HuH-7.5 (cell line): ENCODE data around the gene FABP6.

Experiments
- DNase-seq: peaks from one replicate; pipeline ENCODE4 v3.0.0; 2011; ENCODE audit warnings: low spot score

The FABP6 gene

DNA sequence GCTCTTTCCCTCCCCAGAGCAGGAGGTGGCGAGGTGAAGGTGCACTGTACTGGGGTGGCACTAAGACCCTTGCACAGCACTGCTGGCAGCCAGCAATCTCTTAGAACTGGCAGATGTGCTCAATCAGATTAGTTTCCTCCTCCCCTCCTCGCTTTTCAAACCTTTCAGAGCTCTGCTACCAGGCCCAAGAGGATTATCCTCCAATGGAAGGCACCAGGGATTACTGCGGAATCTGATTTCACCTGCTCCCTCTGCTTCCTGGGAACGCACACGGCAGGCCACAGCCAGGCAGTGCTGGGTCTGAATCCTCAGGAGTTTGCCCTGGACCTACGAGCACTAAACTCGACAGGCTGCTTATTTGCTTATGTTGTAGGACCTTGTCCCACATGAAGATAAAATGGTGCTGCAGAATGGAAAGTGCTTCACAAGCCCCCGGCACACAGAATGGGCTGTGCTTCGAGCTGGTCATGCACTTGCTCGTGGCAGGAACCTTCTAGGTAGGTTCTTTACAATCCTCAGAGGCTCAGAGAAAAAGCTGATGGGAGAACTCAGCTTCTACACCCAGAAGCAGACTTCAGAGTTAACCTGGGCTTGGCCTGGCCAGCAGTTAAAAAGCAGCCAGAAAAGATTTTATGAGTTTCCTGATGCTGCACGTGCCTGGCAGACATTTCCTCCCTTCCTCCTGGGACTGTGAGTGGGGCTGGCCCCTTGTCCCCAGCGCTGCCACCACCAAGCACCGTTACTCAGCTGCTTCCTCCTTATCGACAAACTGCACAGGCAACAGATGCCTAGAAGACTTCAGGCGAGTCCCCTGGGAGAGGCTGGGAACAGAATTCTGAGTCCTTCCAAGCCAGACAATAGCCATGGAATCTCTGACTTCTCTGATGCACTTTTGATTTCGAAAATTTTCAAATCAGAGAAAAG is 33.1 kb downstream of the FABP6 start:
- no peak for DNase-seq

DNA sequence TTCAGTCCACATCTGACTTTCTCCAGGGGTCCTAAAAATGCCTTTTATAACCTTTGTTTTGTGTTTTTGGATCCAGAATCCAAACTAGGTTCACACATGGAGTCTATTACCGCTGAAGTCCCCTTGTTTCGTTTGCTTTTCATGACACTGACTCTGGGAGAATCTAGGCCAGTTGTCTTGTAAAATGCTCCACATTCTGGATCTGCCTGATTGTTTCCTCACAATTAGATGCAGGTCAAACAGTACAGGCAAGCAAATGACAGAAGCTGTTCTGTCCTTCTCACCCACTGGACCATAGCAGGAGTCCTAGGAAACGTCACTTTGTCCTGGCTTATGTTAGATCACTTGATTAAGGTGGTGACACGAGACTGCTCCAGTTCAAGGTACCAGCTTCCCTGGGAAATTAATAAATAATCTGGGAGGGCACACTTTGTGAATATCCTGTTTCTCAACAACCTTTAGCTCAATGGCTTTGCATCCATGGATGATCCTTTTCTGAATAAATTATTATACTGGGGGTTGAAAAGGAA is 34.1 kb downstream of the FABP6 start:
- DNase-seq = no peak

DNA sequence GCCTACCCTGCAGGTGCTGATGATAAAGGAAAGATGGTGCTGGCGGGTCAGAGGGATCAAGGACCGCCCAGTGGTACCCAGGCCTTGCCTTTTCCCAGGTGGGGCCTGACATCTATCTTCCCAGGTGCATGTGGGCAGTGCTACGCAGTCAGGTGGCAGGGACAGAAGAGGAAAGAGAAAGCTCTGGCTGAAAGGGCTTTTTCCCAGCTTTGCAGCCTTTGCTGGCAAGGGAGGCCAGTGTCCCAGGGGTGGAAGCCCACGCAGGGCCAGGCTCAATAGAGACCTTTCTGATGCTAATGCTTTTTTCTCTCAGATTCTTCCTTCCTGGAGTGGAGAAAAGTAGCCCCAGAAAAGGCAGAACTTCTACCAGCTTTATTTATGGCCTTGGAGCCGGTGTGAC is 36.7 kb downstream of the FABP6 start:
- DNase-seq = no peak

DNA sequence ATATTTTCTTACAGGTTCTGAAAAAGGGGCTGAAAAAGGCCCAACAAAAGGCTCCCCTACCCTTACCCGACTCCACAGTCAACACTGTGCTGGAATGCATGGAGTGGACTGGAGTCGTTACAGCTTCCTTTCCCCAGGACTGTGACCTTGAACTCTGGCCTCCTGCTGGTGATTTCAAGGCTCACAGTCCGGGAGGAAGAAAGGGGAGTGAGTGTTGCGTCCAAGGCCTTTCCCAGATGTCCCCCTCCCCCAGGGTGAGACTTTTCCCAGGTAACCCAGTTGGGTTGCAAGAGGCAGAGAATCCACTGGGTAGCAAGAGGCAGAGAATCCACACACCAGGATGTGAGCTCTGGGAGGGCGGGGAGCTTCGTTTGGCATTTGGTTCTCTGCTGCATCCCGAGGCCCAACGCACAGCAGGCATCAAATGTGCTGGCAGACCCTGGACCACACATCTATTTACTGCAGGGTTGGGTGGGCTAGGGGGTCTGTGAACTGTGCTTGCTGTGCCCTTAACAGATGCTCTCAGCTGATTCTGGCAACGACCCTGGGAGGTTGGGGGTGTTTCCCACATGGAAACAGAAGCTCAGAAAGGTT is 37.5 kb downstream of the FABP6 start:
- no peak for DNase-seq

DNA sequence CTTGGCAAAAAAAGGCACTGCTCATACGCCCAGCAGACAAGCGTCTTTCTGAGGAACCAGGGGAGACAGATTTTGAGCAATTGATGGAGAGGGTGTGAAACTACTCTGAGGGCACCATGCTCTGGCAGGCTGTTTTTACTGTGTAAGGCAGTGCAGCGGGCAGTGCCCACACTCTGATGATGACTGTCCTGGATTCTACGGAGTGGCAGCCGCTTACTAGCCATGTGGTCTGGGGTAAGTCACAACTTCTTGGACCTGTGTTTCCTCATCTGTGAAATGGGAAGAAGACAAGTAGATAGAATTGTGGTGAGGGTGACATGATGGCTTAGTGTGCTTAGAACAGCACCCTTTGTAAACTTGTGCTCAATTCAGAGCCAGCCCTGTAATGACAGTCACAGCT is 38.8 kb downstream of the FABP6 start:
- DNase-seq = no peak

DNA sequence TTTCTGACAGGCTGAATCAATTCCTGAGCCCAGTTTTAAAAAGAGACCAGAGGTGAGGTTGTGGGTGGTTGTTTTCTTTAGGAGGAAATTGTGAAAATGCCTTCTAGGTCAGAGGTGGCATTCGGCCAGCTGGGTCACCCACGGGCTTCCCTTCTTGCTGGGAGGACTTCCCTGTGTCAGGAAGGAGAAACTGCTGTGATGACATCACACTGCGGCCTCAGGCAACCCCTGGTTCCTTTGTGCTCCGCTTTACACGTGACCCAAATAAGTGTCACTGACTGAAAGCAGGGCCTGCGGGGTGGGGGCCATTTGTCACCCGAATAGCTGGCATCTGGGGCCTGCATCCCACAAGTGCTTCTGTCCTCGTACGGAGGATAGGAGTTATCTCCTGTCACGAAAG is 39.7 kb downstream of the FABP6 start:
- DNase-seq = no peak

DNA sequence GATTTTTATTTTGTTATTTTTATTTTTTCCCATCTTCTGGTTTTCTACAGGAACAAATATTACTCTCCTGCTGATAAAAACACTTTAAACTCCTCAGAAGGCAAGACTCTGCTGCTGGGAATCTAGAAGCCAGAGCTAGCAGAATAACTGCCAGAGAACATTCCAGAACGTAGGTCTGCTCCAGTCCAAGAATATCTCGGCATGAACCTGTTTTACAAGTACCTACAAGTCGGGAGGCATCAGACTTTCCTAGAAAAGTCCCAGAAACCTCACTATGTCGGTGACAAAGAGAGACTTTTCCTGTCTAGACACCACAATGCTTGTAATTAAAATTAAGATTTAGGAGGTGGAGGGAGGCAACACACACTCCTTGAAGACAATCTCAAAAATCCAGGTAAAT is 41.4 kb downstream of the FABP6 start:
- DNase-seq = no peak

DNA sequence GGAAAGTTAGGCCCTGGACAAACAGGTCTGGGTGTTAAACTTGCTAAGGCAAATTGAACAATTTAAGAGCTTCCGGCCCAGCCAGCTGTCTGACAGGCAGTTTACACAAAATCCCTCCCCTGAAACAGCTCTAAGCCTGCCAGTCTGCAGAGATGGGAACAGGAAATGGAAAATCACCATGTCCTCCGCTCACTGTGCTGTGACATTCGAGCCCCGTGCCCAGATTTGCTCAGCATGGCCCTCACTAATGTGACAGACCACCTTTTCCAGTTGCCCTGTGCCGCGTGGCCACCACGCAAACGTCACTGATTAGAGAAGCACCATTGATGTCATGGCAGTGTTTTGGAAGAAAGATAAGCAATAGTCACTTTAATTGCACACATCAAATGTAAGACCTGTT is 42.1 kb downstream of the FABP6 start:
- DNase-seq = no peak

DNA sequence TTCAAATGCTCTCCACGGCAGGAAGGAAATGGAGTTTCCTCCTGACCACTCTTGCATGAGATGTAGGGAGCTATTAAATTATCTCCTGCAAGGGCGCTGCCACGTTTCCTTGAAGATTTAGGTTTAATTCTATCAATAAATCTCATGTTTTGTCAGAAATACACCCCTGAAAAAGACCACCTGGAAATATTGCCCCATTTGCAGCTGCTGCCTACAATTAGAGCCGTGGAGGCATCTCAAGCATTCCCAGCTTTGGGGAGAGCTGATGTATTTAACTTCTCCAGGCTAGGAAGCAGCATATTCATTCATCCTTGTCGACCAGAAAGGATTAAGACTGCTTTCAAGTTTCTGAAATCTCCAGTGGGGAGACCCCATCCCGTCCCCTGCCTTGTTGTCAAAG is 42.5 kb downstream of the FABP6 start:
- no peak for DNase-seq

DNA sequence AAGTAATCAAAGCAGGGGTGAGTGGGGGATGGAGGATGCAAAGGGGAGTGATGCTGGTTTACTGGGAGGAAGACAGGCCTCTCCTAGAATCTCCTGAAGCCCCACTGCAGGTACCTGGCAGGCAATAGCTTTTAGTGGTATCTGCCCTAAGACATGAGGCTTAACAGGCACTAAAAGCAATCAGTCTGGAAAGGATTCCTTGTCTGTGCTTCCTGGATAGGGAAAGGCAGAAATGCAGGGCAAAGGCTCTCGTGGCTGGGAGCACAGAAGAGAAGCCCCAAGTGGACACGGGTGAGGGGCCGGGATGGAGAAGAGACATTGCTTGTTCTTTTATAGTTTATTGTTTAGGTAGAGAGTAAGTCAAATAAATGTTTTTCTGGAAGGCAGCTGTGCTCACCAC is 43.0 kb downstream of the FABP6 start:
- DNase-seq = no peak

DNA sequence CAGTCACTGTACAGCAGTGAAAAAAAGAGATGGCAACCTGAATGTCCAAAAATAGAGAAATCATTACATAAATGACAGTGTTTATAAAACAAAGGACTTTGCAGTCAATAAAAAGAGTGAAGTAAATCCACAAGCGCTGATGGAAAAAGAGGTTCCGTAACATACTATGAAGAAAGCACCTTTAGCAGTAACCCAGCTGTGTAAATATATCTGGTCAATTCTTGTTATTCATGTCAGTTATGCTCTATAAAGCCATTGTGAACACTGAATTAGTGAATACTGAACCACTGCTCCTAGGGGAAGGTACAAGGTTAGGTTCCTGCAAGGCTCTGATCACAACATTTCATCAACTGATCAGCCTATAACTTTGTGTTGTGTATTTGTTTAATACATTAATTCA is 43.6 kb downstream of the FABP6 start:
- DNase-seq = no peak

DNA sequence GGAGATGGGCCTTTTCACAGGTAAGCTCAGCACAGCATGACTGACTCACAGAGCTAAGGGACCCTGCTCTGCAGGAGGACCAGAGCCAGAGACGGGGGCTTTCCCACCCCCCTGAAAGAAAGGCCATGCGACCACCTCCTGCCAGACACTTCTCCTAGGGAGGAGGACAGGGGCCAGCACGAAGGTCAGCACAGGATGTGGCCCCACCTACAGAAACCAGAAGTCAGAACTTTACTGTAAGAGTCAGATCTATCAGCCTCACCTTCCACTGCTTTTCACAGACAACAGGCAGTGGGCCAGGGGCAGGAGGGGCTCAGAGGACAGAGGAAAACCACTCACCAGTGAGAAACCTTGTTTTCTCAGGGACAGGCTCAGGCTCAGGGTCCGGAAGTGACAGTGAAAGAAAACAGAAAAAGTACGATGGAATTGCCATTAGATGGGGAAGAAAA is 45.2 kb downstream of the FABP6 start:
- DNase-seq = no peak

DNA sequence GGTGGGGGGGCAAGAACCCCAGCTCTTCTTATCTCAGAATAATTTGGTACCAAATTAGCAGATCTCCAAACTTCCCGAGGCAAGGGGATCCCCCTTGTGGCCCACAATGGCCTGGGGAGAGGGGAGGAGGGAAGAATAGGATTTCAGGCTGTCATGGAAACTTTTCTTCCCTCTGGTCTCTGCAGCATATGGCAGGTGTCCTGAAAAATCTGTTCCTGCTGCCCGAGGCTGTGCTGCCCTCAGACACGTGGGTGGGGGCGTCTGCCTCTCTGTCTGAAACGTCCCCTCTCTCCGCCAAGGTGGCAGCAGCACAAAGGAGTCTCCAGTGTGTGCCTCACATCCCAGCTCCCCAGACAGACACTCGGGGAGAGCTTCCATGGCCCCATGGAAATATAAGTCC is 49.0 kb downstream of the FABP6 start:
- DNase-seq = no peak

DNA sequence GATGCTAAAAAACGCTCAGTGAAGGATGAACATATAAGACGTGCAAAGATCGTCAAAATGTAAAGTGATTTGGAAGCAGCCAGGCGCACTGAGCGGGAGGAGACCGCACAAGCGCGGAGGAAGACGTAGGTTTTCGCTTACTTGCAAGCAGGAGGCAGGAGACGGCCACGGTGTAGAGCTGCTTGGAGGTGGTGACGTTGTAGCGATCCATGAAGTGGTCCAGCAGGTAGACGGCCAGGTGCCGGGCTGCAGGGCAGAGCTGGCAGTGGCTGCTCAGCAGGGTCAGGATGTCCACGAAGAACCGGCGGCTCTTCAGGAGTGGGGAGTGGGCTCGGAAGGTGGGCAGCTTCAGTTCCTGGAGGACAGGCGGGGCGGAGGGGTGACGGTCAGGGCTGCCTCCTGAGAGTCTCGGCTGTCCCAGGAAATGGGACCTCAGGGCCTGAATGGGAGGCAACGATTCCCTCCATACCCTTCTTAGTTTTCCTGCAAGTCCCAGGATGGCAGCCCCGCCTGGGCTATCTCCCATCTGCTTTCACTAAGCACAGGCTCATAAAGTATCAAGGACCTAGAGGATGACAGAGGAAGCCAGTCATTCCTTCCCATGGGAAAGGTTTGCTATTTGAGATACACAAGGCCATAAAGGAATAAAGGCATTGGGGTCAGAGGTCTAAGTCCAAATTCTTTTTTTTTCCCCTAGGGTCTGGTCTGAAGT is 51.2 kb downstream of the FABP6 start:
- no peak for DNase-seq

DNA sequence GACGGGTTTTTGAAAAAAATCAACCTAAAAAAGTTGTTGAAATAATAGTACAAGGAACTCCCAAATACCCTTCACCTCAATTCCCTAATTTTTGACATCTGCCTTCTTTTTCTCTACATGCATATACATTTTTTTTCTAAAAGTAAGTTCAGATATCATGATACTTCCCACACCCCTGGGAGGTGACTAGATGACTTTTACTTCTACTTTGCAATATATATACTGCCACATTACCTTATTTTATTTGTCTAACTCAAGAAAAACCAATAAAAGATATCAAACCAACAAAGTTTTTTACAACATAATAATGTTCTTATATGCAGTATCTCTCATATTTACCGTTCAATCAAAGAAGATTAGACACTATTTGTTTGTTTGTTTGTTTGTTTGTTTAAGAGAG is 52.0 kb downstream of the FABP6 start:
- no peak for DNase-seq

DNA sequence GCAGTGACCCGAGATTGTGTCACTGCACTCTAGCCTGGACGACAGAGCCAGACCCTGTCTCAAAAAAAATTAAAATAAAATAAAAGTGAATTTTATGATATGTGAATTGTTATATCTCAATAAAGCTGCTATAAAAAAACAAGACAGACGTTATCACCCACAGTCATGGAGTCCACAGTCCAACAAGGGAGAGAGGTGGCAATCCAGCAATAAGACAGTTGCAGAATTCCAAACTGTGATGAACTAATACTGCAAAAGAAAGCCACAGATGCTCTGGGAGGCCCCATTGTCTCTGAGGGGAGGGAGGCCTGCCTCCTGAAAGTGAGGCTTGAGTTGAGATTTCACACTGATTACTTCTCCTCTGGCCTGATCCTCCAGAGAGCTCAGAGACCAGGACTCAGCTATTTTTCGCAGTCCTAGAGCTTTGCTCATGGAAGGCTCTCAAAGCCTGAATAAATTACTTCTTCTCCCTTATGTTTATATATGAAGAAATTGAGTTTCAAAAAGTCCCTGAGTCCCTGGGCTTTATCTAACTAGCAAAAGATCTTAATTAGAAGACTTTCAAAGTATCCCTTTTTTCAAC is 55.1 kb downstream of the FABP6 start:
- no peak for DNase-seq

DNA sequence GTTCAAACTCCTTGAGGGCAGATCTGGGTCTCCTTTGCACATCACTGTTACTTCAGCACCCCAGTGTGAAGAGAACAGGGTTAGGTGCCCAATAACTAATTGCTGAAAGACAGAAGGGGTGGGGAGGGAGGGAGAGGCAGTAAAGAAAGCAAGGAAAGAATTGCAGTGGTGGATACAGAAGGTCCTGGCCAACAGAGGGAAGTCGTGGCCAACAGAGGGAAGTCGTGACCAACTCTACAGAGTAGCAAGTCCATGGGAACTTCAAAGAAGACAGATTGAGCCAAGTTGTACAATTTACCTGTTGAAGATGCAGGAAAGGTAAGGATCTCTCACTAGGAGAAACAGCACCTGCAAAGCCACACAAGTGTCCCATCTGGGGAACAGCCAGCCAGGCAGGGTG is 56.0 kb downstream of the FABP6 start:
- no peak for DNase-seq

DNA sequence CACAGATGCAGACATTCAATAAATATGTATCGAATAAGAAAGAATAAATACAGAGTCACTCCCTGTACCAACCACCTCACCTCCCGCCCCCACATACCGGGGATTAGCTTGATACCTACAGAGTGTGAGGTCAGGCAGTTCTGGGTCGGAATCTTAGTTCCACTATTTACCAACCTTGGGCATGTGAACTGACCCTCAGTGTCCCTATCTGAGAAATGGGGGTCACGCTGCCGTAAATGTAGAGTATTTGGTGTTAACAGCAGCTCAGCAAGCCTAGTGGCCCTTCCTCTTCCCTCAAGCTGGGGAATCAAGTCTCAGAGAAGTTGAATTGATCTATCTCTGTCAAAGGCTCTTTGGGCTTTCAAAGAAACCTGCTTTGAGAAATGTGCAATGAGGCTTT is 57.6 kb downstream of the FABP6 start:
- no peak for DNase-seq

DNA sequence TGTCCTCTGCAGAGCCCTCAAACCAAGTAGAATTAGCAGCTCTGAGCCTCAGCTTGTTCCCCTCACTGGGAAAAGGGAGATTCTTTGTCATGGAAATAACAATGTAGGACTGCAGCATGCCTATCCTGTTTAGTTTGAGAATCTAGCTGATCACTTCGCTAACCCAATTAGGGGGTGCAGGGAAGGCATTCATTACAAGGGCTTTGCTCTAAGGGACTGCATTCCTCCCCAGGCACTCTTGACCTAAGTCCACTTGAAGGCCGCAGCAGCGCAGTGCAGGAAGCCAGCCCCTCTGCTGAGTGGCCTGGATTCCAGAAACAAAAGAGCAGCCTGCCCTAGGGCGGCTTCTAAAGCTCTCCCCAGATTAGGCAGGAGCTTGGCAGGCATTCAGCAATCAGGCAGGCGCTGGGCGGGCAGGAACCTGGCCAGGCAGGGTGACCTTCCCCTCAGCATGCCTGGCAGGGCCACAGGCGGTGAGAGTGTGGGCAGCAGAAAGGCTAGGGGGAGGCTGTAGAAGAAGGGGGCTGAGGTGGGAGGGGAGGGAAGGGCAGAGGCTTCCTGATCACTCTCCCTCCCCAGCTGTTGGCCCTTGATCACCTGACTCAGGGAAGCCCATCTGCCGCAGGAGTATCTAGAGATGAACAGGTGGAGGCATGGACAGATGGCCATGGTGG is 58.2 kb downstream of the FABP6 start:
- DNase-seq = no peak
